Activated naive CD4-positive, alpha-beta T cell treated with anti-CD3 and anti-CD28 coated beads, Interleukin-2, amount 50 U/mL, for 72 hours (primary cell): ENCODE results near the gene MACROD2. TPM values are rescaled to one million over a fixed set of nuclear protein-coding genes. Genes with fewer than 3 reads are reported as not detected.

Source experiments
- ATAC-seq, 2 donors: fragments of 150-1000 bp; cut with Tn5 transposase; 2 replicates each; pipeline ENCODE4 v1.10.0; 2021; ENCODE audit warnings: mild to moderate bottlenecking in 2 of 2, moderate library complexity in 2 of 2
- DNase-seq, 2 donors: peaks; one replicate each; pipeline ENCODE4 v3.0.0; 2021 to 2022; ENCODE audit warnings: low spot score in 2 of 2
- H3K27ac Mint-ChIP-seq, 2 donors: one replicate each; pipeline ENCODE4 v1.8.0; 2022; ENCODE audit warnings: mild to moderate bottlenecking in 2 of 2, mixed read lengths in 2 of 2
- H3K36me3 Mint-ChIP-seq, 2 donors: one replicate each; pipeline ENCODE4 v1.8.0; 2022; ENCODE audit warnings: mixed read lengths in 2 of 2
- H3K9me3 Mint-ChIP-seq, 2 donors: one replicate each; pipeline ENCODE4 v1.8.0; 2022; ENCODE audit warnings: mixed read lengths in 2 of 2
- total RNA-seq, 2 donors: library from RNA; stranded (reverse); gene quantifications; one replicate each; pipeline ENCODE4 v1.2.3, GENCODE V29; 2022

The MACROD2 gene
- total RNA-seq, 2 donors from 2014 or later: not detected

- peaks cover 0 to 8% of the 10 kb centered on the region in 2 donors for H3K9me3 Mint-ChIP-seq
These were observed 2034.9 kb downstream of the MACROD2 start for GRCh38 chr20:16030253-16030652.

GRCh38 chr20:16035576-16035975, 2040.3 kb downstream of the MACROD2 start:
- Mint-ChIP-seq H3K36me3 (no peaks in the 10 kb centered on the region), H3K27ac (no peak overlapping the region), H3K9me3 (peaks cover 0 to 4% of the 10 kb centered on the region in 2 donors)
- DNase-seq (no peak), ATAC-seq (no peak)

More at GRCh38 chr20:16030253-16030652, 2034.9 kb downstream of the MACROD2 start:
- H3K36me3 Mint-ChIP-seq: no peaks in the 10 kb centered on the region
- no peak for DNase-seq
- no peak for ATAC-seq
- no peak overlapping the region for H3K27ac Mint-ChIP-seq

DNA sequence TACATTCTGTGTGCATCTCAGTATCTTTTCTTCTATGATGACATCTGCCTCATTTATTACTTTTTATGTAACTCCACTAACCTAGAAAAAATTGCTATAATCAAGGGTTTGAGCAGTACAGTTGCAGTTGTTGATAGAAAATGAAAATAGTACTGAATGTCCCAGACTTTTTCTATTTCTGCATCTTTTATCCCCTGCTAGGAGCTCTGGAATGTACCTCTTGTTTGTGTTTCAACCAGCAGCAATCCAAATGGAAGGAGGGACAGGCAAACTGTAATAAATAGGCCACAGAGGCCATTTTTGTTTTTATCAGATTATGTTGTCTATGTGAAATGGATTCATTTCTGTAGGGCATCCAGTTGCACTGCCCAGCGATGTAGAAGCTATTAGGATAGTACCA, 2041.0 kb downstream of the MACROD2 start:
- ATAC-seq: no peak
- H3K9me3 Mint-ChIP-seq: peaks cover 0 to 4% of the 10 kb centered on the region in 2 donors
- H3K27ac Mint-ChIP-seq: no peak overlapping the region
- H3K36me3 Mint-ChIP-seq: no peaks in the 10 kb centered on the region
- DNase-seq: no peak

DNA sequence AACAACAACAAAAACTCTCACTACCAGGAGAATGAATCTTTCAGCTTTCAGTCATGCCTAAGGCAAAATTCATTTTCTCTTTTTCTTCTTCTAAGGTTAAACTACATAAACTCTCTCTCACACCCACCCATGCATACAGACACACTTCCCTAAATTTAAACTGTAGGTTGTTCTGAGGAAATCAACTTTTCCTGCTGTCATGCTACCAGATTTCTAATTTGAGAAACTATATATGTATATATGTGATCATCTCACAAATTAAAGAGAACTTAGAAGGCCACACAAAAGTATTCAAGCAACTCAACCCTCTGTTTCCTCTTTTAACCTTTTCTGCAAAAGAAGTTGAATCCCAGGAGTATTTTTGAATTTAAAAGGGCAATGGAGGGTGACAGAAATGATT, 2045.4 kb downstream of the MACROD2 start:
- Mint-ChIP-seq H3K27ac (no peak overlapping the region), H3K36me3 (no peaks in the 10 kb centered on the region), H3K9me3 (no peaks in the 10 kb centered on the region)
- DNase-seq (no peak), ATAC-seq (no peak)

DNA sequence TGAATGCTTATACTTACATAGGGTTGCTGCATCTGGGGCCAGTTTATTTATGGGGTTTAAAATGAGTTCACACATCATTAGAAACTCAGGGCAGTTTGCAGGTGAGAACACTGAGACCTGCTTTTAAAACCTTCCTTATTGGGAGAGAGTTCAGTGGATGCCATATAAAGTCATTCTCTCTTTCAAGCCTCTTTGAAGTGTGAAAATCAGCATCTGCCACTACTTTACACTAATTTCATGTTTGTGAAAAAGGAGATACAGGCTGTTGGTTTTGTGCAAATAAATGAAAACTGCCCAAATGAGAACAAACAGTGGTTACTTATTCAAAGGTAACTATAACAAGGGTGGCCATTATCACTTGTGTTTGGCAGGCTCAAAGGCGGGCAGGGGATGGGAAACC, 2047.4 kb downstream of the MACROD2 start:
- Mint-ChIP-seq H3K27ac (no peak overlapping the region), H3K9me3 (no peaks in the 10 kb centered on the region), H3K36me3 (no peaks in the 10 kb centered on the region)
- no peak for ATAC-seq
- no peak for DNase-seq

GRCh38 chr20:16043931-16044330, 2048.6 kb downstream of the MACROD2 start:
- H3K27ac Mint-ChIP-seq: no peak overlapping the region
- DNase-seq: no peak
- H3K36me3 Mint-ChIP-seq: no peaks in the 10 kb centered on the region
- H3K9me3 Mint-ChIP-seq: peaks cover 3 to 5% of the 10 kb centered on the region in 2 donors
- ATAC-seq: no peak

- DNase-seq (no peak), ATAC-seq (no peak)
- peaks cover 3 to 5% of the 10 kb centered on the region in 2 donors for H3K9me3 Mint-ChIP-seq
- H3K36me3 Mint-ChIP-seq: no peaks in the 10 kb centered on the region
- H3K27ac Mint-ChIP-seq: no peak overlapping the region
These were observed 2053.6 kb downstream of the MACROD2 start for GRCh38 chr20:16048876-16049275.

DNA sequence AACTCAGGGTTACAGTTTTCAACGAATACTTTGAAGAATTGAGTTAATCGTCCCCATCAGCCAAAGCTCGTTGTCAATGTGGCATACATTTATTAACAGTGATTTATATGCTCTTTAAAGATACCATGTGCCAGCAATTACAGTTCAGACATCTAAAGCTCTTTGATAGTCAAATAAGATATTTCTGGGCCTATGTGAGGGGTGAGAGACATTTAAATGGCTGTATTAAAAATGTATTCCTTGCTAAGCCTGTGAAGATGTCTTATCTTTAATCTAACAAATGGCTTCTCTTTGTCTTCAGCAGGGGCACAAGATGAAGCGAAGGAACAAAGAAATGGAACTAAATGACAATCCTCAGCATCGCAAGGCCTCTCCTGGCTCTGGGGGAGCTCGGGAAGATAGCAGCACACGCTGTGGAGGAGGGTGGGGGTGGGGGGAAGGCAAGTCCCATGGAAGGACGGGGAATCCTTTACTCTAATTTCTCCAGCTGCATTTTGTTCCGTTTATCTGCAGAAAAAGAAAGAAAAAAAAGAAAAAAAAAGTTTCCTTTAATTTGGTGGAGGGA, 2054.3 kb downstream of the MACROD2 start:
- no peak overlapping the region for H3K27ac Mint-ChIP-seq
- DNase-seq (no peak), ATAC-seq (no peak)
- H3K36me3 Mint-ChIP-seq: no peaks in the 10 kb centered on the region
- peaks cover 3 to 5% of the 10 kb centered on the region in 2 donors for H3K9me3 Mint-ChIP-seq

DNA sequence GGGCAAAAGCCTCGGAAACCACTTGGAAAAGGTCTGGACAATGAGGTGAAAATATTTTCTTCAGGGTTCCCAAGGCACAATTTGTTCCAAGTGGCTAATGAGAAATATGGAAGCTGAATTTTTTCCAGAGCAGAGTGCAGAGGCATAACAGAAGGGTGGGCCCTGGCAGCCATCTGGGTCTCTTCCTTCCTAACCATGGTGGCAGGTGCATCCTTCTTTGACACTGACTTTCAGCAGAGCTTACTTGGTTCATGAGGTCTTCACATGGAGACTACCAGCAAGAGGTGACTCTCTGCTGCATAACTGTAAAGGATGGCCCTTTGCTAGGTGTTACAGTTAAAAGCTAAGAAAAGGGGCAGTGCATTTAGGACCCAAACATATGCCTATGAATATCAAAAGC, 2055.1 kb downstream of the MACROD2 start:
- Mint-ChIP-seq H3K9me3 (peaks cover 5 to 7% of the 10 kb centered on the region in 2 donors), H3K36me3 (no peaks in the 10 kb centered on the region), H3K27ac (no peak overlapping the region)
- DNase-seq (no peak), ATAC-seq (no peak)

- Mint-ChIP-seq H3K9me3 (peaks cover 5 to 7% of the 10 kb centered on the region in 2 donors), H3K36me3 (no peaks in the 10 kb centered on the region), H3K27ac (no peak overlapping the region)
- ATAC-seq: no peak
- no peak for DNase-seq
These were observed 2056.7 kb downstream of the MACROD2 start for GRCh38 chr20:16051968-16052367.

GRCh38 chr20:16052456-16052855, 2057.1 kb downstream of the MACROD2 start:
- Mint-ChIP-seq H3K27ac (no peak overlapping the region), H3K9me3 (peaks cover 5 to 7% of the 10 kb centered on the region in 2 donors), H3K36me3 (no peaks in the 10 kb centered on the region)
- no peak for DNase-seq
- no peak for ATAC-seq

- H3K9me3 Mint-ChIP-seq: peaks cover 0 to 4% of the 10 kb centered on the region in 2 donors
- H3K27ac Mint-ChIP-seq: no peak overlapping the region
- DNase-seq: no peak
- ATAC-seq: no peak
- no peaks in the 10 kb centered on the region for H3K36me3 Mint-ChIP-seq
These were observed 2059.7 kb downstream of the MACROD2 start for GRCh38 chr20:16054985-16055384.

DNA sequence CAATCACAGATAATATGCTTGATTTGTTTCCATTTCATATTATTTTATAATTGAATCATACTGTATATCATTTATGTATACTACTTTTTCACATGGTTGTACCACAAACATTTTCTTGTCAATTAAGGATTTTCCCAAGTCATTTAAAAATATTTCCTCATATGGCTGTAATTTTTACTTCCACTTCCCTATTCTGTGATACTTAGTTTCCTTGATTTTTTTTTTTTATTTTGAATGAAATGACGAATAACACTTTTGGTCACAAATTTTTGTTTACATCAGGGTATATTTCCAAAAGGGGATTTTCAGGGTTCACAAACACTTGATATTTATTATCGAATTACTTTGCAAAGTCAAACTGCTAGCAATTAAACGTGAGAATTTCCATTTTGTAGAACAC, 2062.3 kb downstream of the MACROD2 start:
- Mint-ChIP-seq H3K27ac (no peak overlapping the region), H3K36me3 (no peaks in the 10 kb centered on the region), H3K9me3 (peaks cover 0 to 4% of the 10 kb centered on the region in 2 donors)
- no peak for ATAC-seq
- DNase-seq: no peak

DNA sequence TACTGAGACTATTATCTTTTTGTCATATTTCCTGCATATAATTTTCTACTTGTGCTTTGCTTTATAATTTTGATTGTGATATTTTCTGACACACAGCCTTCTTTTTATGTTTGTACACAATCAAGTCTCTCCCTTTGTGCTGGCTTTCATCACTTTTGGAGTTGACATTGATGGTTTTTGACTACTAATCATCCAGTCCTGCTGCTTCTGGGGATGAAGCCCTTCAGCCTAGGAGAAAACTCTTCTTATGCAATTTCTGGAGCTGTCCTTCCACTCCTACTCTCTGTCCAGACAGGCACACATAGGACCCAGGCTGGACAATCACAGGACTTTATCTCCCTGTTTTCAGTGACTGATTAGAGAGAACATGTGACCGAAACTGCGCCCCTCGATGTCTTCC, 2063.0 kb downstream of the MACROD2 start:
- ATAC-seq (no peak), DNase-seq (no peak)
- Mint-ChIP-seq H3K36me3 (no peaks in the 10 kb centered on the region), H3K27ac (no peak overlapping the region), H3K9me3 (peaks cover 0 to 4% of the 10 kb centered on the region in 2 donors)

GRCh38 chr20:16059841-16060240, 2064.5 kb downstream of the MACROD2 start:
- DNase-seq (no peak), ATAC-seq (no peak)
- no peak overlapping the region for H3K27ac Mint-ChIP-seq
- no peaks in the 10 kb centered on the region for H3K36me3 Mint-ChIP-seq
- peaks cover 0 to 4% of the 10 kb centered on the region in 2 donors for H3K9me3 Mint-ChIP-seq

GRCh38 chr20:16061351-16061750, 2066.0 kb downstream of the MACROD2 start:
- Mint-ChIP-seq H3K27ac (no peak overlapping the region), H3K36me3 (no peaks in the 10 kb centered on the region)
- no peak for ATAC-seq

GRCh38 chr20:16062661-16063581, 2067.6 kb downstream of the MACROD2 start:
- Mint-ChIP-seq H3K27ac (no peak overlapping the region), H3K36me3 (no peaks in the 10 kb centered on the region), H3K9me3 (peaks cover 4 to 5% of the 10 kb centered on the region in 2 donors)
- no peak for DNase-seq
- ATAC-seq: no peak

More at GRCh38 chr20:16061351-16061750, 2066.0 kb downstream of the MACROD2 start:
- no peak for DNase-seq
- H3K9me3 Mint-ChIP-seq: no peaks in the 10 kb centered on the region

- Mint-ChIP-seq H3K27ac (no peak overlapping the region), H3K36me3 (no peaks in the 10 kb centered on the region), H3K9me3 (peaks cover 12 to 13% of the 10 kb centered on the region in 2 donors)
- no peak for ATAC-seq
- no peak for DNase-seq
These were observed 2068.6 kb downstream of the MACROD2 start for GRCh38 chr20:16063881-16064280.
